GM18907 (cell line): ENCODE results near the gene PROZ.
"Not testable (repeated sequence)": the region's sequence is repeated elsewhere in the genome, so short reads cannot be mapped to it uniquely, and the experiment has no call there.

ENCODE experiments used
- ATAC-seq: cut with Tn5 transposase; IDR thresholded peaks from one replicate; pipeline ENCODE4 v1.9.1; 2021; ENCODE audit warnings: mild to moderate bottlenecking, moderate library complexity; ENCODE audit not compliant: unreplicated experiment

PROZ gene

GRCh38 chr13:113153810-113154748 lies 4.4 kb upstream of the PROZ start:
- ATAC-seq, result peak; percentile 59

- no peak for ATAC-seq
Observed at GRCh38 chr13:113155201-113155600, 3.2 kb upstream of the PROZ start.

DNA sequence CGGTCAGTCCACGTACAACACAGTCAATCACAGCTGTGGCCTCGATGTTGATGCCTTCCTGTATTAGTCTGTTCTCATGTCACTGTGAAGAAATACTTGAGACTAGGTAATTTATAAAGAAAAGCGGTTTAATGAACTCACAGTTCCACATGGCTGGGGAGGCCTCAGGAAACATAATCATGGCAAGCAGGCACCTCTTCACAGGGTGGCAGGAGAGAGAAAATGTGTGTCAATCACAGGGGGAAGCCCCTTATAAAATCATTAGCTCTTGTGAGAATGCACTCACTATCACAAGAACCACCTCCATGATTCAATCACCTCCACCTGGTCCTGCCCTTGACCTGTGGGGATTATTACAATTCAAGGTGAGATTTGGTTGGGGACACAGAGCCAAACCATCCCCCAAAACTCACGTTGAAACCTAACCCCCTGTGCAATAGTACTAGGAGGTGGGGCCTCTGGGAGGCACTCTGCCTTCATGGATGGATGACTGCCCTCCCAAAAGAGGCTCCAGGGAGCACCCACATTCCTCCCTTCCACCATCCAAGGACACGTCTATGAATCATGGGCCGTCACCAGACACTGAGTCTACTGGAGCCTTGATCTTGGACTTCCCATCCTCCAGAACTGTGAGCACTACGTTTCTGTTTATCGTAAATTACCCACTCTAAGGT lies 2.3 kb upstream of the PROZ start:
- ATAC-seq, result no peak

DNA sequence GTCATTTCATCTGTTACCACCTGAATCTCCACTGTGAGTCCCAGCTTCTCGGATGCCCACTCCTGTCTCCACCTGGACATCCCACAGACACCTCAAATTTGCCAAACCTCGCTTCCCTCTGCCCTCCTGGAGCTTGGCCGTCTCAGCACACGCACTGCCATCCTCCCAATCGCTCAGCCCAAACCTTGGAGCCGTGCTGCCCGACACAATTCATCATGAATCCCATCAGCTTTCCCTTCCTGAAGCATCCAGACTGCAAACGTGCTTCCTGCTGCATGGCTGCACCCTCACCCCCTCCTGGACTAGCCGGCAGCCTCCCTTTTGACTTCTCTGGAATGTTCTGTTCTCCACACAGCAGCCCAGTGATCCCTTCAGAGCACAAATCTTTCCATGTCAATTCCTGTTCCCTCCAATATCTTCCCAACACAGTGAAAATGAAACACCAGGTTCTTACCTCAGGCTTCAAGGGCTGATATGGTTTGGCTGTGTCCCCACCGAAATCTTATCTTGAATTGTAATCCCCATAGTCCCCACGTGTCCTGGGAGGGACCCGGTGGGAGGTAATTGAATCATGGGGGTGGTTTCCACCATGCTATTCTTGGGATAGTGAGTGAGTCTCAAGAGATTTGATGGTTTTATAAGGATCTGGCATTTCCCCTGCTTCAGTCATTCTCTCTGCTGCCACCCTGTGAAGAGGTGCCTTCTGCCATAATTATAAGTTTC lies 1.1 kb upstream of the PROZ start:
- ATAC-seq, result no peak

DNA sequence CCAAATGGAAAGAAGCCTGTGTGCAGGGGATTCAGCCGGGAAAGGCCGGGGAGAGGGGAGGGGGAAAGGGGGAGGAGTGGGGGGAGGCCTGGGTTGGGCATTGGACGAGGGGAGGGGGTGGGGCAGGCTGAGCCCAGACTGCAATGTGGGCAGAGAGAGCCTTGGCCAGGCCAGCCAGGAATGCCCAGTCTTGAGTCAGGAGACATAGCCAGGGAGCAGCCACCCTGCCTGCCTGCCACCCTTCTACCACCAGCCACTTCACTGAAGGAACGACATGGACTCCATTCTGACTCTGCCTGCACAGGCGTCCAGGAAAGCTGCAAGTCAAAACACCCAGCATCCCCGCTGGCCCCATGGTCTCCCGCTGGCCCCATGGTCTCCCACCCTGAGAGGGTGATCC lies 498 bp downstream of the PROZ start:
- ATAC-seq, result no peak

DNA sequence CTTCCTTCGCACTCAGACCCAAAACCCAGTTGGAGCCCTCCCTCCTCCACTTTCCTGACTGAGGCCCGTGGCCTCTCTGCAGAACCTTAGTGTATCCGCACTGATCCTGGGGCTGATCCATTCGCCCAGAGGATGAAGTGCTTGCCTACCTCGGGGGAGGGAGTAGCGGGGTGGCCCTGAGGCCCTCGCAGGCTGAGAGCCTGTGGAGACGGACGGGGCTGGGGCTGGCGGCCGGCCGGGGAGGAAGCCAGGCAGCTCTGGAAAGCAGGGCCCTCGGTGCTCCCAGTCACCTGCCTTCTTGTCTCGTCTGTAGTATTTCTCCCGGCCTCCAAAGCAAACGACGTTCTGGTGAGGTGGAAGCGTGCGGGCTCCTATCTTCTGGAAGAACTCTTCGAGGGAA lies 1.3 kb downstream of the PROZ start:
- no peak for ATAC-seq

DNA sequence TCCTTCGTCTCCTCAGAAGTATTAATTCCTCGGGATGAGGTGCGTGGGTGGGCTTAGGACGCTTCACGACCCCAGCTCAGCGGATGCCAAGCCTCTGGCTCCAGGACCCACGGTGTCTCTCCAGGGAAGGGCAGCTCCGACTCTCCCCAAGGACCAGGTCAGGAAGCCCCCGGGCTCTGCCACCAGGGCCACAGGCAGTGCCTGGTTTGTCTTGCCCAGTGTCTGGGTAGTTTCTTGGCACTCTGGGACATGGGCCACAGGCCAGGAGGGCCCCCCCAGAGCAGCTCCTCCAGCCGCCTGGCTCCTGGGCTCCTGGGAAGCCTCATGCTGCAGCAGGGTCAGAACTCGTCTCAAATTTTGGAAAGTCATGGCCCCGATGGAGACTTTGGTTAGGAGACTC lies 2.5 kb downstream of the PROZ start:
- no peak for ATAC-seq

DNA sequence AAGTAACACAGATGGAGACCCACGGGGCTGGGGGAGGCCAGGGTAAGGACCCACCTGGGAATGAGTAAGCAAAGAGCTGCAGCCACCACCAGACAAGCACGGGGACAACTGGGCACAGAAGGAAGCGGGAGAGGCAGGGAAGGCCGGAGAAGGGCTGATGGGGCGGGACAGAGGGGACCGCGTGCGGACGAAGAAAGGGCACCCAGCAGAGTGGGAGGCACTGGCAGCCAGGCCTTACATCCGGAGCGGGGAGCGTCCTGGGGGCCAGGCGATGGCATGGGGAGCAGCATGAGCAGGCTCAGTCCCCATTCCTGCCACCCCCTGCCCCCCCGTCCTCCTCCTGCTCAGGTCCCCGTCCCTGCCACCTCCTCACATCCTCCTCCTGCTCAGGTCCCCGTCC lies 3.0 kb downstream of the PROZ start:
- no peak for ATAC-seq

- not testable (repeated sequence) for ATAC-seq
Observed at GRCh38 chr13:113161975-113162374, 3.5 kb downstream of the PROZ start.

DNA sequence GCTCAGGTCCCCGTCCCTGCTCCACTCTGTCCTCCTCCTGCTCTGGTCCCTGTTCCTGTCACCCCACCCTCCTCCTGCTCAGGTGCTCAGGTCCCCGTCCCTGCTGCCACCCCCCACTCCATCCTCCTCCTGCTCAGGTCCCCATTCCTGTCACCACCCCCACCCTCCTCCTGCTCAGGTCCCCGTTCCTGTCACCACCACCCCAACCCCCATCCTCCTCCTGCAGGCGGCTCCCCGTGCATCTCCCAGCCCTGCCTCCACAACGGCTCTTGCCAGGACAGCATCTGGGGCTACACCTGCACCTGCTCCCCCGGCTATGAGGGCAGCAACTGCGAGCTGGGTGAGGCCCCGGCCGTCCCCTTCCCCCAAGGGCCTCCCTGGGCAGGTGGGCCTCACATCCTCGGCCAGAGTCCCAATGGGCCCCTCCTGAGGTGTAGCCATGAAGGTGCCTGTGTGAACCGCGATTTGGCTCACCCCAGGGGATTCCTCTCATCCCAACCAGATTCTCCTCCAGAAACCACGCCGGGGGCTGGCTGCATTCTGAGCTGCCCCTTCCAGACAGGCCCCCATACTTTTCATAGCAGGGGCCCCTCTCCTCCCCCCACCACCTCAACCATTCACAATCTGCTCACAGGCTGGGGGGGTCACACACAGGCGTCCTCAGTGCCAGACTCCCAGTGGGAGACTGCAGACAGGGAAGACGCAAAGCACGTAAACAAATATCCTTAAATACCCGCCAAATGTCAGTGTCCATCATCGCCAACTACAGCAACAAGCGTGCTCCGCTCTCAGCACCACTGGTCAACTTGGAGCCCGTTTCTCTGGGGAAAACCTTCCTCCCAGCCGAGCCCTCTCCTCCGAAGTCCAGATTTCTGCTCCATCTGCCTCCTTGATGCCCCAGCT lies 4.6 kb downstream of the PROZ start:
- no peak for ATAC-seq

DNA sequence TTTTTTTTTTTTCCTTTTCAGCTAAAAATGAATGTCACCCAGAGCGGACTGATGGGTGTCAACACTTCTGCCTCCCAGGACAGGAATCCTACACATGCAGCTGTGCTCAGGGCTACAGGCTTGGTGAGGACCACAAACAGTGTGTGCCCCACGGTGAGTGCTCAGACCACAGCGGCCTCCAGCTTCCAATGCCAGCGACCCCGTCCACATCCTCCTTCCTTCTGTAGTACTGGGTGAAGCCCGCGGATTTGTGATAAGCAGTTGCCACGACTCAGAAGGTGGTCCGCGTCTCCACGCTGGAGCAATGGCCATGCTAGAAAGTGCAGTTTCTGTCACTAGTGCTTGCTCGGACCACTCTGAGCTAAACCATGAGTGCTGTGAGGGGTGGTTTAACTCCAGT lies 6.0 kb downstream of the PROZ start:
- ATAC-seq, result no peak

- no peak for ATAC-seq
Observed at GRCh38 chr13:113166266-113166665, 7.8 kb downstream of the PROZ start.

DNA sequence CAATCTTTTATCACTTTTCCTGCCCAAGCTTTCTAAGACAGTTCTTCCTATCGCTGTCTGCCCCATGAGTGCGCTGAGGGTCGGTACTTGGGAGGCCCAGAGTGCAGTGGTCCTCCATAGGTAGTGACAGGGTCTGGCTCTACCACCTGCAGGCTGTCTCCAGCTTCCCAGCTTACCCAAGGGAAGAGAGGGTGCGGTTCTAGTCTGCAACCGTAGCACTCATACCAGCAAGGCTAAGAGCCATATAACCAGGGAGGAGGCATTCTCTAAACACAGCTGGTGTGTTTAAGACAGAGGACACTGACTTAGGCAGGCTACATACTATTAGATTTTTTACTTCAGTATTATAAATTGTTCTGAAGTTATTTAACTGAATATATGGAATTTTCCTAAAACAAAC lies 8.2 kb downstream of the PROZ start:
- no peak for ATAC-seq

GRCh38 chr13:113167155-113167554 lies 8.7 kb downstream of the PROZ start:
- ATAC-seq, result no peak

DNA sequence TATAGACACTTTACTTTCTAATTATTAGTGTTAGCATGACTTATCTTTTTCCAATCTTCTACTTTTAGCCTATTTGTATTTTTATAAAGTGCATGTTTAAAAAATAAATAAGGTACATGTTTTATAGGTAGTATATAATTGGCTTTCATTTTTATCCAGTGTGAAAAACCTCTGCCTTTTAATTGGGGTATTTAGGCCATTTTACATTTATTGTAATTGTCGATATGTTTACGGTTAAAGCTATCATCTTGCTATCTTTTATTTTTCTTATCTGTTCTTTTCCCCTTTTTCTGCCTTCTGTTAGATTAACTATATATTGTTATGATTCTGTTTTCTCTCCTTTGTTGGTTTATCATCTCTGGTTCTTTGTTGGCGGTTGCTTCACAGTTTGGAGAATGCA lies 9.1 kb downstream of the PROZ start:
- ATAC-seq, result no peak

DNA sequence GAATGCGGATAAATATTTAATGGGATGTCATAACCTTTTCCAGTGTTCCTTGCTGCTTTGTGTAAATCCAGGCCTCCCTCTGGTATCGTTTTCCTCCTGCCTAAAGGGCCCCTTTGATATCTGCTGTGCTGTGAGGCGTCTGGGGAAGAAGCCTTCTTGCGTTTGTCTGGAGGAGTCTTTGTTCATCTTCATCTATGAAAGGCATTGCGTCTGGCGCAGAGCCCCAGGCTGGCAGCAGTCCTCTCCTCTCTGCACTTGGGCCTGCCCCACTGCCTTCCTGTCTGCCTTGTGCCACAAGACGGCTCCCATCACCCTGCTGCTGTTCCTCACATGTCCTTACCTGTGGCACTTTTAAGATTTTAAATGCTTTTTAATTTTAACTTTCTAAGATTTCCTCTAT lies 9.8 kb downstream of the PROZ start:
- ATAC-seq, result no peak

DNA sequence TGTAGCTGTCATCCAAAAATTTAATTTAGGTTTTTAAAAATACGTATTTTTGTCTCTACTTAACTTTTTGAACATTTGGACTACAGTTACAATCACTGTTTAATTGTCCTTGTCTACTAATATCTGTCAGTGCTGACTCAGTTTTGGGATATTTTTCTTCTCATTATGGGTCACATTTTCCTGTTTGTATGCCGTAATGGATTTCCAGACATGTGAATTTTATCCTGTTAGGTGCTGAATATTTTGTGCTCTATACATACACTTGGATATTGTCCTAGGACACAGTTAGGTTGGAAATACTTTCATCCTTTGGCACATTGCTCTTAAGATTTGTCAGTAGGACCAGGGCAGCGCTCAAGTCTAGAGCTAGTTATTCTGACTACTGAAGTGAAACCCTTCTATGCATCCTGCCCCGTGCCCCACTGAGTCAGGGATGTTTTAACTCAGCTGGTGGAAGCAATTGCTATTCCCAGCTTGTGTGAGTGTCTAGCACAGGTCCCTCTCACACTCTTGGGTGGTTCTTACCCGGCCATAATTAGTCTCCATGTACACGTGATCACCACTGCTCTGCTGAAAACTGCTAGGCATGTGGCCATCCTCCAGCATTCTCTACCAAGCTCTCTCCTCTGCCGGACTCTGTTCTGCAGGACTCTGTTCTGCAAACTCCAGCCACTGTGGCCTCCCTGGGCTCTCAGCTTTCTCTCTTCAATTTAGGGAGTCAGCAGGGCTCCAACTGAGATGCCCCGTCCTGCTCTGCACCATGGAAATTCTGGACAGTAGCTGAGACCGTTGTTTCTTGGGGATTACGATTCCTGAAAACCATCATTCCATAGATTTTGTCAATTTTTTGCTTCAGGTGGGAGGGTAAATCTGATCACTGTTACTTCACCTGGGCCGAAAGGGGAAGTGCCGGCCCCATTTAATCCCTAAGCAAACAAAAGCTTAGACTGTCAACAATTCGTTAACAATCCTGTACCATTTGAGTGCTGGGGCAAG lies 11.1 kb downstream of the PROZ start:
- ATAC-seq, result no peak

DNA sequence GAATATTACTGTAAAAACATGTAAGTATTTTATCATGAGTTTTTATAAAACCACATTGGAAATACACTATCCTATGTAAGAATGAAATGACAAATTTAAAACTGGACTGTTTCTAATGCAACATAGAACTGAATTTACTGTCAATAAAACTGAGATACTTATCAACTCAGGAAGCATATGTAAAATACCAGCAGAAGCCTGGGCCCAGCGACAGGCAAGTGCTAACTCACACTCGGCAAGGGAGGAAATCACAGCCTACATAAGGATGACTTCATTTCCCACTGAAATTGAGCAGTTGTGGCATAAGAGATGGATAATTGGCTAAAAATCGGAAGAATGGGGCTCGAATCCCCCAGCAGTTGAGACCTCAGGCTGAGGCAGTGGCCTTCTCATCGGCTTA lies 12.1 kb downstream of the PROZ start:
- ATAC-seq, result no peak
